C4-2B (cell line): ENCODE measurements around the gene CARMIL1.

ENCODE experiments used
- H3K27ac ChIP-seq: fragments of 450-650 bp; 2 replicates; pipeline ENCODE4 v1.5.1; 2017
- ZFX ChIP-seq: fragments of 450-650 bp; IDR thresholded peaks from 2 replicates; pipeline ENCODE4 v1.6.1; 2017
- TF ChIP-seq, protein P1 (sequence below): fragments of 450-650 bp; conservative IDR thresholded peaks from 2 replicates; pipeline ENCODE4 v1.5.1; 2017; ENCODE audit warnings: mild to moderate bottlenecking

Gene CARMIL1

GRCh38 chr6:25453288-25453687, 174.1 kb downstream of the CARMIL1 start:
- H3K27ac ChIP-seq = no peak overlapping the region
- TF ChIP-seq ZFX = no peak
- TF ChIP-seq, protein P1, sequence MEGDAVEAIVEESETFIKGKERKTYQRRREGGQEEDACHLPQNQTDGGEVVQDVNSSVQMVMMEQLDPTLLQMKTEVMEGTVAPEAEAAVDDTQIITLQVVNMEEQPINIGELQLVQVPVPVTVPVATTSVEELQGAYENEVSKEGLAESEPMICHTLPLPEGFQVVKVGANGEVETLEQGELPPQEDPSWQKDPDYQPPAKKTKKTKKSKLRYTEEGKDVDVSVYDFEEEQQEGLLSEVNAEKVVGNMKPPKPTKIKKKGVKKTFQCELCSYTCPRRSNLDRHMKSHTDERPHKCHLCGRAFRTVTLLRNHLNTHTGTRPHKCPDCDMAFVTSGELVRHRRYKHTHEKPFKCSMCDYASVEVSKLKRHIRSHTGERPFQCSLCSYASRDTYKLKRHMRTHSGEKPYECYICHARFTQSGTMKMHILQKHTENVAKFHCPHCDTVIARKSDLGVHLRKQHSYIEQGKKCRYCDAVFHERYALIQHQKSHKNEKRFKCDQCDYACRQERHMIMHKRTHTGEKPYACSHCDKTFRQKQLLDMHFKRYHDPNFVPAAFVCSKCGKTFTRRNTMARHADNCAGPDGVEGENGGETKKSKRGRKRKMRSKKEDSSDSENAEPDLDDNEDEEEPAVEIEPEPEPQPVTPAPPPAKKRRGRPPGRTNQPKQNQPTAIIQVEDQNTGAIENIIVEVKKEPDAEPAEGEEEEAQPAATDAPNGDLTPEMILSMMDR = no peak

GRCh38 chr6:25454136-25454535, 175.0 kb downstream of the CARMIL1 start:
- no peak overlapping the region for H3K27ac ChIP-seq
- TF ChIP-seq, protein P1 = no peak
- TF ChIP-seq ZFX = no peak

- H3K27ac ChIP-seq = no peak overlapping the region
- TF ChIP-seq ZFX = no peak
- TF ChIP-seq, protein P1 = no peak
These were observed 177.3 kb downstream of the CARMIL1 start for GRCh38 chr6:25456249-25457040.

- no peak for TF ChIP-seq ZFX
- TF ChIP-seq, protein P1 = no peak
- no peak overlapping the region for H3K27ac ChIP-seq
These were observed 178.3 kb downstream of the CARMIL1 start for GRCh38 chr6:25457516-25457915.

DNA sequence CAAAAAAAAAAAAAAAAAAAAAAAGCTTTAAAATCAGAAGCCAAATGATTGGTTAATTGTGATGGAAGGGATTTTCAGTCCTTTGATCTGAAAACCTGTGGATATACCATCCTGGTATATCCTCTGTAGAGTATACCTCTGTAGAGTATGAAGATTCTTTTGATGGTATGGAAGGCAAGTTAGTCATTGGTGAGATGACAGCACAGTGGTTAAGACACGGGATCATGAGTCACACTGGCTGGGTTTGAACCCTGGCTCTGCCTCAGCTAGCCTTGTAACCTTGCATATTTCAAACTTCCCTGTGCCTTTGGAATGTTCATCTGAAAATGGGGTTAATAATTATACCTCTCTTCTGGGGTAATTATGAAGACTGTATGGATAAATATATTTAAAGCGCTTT, 179.3 kb downstream of the CARMIL1 start:
- no peak overlapping the region for H3K27ac ChIP-seq
- TF ChIP-seq ZFX = no peak
- TF ChIP-seq, protein P1 = no peak

- TF ChIP-seq ZFX = no peak
- TF ChIP-seq, protein P1 = no peak
- H3K27ac ChIP-seq = no peak overlapping the region
These were observed 183.2 kb downstream of the CARMIL1 start for GRCh38 chr6:25462235-25462897.

DNA sequence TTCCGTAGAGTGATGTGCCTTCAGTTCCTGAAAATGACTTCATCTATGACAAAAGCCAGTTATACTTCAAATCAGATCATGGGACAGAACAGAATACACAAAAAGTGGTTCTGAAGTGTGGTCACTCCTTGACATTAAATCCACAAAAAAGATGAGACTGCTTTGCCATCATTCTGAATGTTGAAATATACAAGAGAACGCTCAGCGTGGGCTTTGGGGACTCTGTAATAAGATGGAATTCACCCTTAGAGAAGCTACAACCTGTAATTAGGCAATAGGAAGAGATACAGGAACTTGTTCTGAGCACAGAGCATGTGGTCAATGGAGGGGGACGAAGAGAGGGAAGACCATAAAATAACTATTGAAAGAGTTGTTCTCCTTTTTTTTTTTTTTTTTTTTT, 184.3 kb downstream of the CARMIL1 start:
- TF ChIP-seq, protein P1 = no peak
- no peak for TF ChIP-seq ZFX
- no peak overlapping the region for H3K27ac ChIP-seq
